Measurements from ENCODE around the gene GRIFIN.

The GRIFIN gene

GRCh38 chr7:2431260-2431867 is 44.8 kb downstream of the GRIFIN start:
- DNase-seq = no peak

- peak; percentile 42 for DNase-seq
These were observed 50.4 kb downstream of the GRIFIN start for GRCh38 chr7:2425749-2426148.

Data from NCI-H146 (cell line).